ENCODE results near the gene PLXNA3.
"Not testable (repeated sequence)": the region's sequence is repeated elsewhere in the genome, so short reads cannot be mapped to it uniquely, and the experiment has no call there.

DNA sequence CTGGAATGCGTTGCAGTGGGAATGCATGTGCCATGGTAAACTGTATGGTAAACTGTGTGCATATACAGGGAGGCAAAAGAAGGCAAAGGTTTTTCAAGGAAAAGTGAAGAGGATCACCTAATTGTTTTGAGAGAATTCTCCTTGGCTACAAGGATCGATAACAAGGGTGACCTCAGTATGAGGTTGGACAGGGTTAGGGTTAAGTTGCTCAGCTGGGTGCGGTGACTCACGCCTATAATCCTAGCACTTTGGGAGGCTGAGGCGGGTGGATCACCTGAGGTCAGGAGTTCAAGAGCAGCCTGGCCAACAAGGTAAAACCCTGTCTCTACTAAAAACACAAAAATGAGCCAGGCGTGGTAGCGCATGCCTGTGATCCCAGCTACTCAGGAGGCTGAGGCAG lies 43.3 kb downstream of the PLXNA3 start:
- TF ChIP-seq YY1 (IDR thresholded peaks at IDR 0.05; ENCODE audit: low read depth); EZH2phosphoT487 (IDR thresholded peaks at IDR 0.05; ENCODE audit: borderline replicate concordance, low read depth); SIN3A (IDR thresholded peaks at IDR 0.05; ENCODE audit: borderline replicate concordance, low read depth, low read length); TCF12 (IDR thresholded peaks at IDR 0.05); JUND (IDR thresholded peaks at IDR 0.05); FOSL2 (IDR thresholded peaks at IDR 0.05; ENCODE audit: borderline replicate concordance, low read depth): not testable (repeated sequence)
- TF ChIP-seq, protein P1, sequence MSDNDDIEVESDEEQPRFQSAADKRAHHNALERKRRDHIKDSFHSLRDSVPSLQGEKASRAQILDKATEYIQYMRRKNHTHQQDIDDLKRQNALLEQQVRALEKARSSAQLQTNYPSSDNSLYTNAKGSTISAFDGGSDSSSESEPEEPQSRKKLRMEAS (IDR thresholded peaks at IDR 0.05; ENCODE audit: low read depth): not testable (repeated sequence)
- TF ChIP-seq, protein P2, sequence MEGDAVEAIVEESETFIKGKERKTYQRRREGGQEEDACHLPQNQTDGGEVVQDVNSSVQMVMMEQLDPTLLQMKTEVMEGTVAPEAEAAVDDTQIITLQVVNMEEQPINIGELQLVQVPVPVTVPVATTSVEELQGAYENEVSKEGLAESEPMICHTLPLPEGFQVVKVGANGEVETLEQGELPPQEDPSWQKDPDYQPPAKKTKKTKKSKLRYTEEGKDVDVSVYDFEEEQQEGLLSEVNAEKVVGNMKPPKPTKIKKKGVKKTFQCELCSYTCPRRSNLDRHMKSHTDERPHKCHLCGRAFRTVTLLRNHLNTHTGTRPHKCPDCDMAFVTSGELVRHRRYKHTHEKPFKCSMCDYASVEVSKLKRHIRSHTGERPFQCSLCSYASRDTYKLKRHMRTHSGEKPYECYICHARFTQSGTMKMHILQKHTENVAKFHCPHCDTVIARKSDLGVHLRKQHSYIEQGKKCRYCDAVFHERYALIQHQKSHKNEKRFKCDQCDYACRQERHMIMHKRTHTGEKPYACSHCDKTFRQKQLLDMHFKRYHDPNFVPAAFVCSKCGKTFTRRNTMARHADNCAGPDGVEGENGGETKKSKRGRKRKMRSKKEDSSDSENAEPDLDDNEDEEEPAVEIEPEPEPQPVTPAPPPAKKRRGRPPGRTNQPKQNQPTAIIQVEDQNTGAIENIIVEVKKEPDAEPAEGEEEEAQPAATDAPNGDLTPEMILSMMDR (IDR thresholded peaks at IDR 0.05): not testable (repeated sequence)

All from SK-N-SH (cell line).